Measurements from ENCODE around the gene TRIB2.
A peak's percentile ranks its signal among the peaks of the same experiment; 100 is the strongest.

TRIB2 gene

DNA sequence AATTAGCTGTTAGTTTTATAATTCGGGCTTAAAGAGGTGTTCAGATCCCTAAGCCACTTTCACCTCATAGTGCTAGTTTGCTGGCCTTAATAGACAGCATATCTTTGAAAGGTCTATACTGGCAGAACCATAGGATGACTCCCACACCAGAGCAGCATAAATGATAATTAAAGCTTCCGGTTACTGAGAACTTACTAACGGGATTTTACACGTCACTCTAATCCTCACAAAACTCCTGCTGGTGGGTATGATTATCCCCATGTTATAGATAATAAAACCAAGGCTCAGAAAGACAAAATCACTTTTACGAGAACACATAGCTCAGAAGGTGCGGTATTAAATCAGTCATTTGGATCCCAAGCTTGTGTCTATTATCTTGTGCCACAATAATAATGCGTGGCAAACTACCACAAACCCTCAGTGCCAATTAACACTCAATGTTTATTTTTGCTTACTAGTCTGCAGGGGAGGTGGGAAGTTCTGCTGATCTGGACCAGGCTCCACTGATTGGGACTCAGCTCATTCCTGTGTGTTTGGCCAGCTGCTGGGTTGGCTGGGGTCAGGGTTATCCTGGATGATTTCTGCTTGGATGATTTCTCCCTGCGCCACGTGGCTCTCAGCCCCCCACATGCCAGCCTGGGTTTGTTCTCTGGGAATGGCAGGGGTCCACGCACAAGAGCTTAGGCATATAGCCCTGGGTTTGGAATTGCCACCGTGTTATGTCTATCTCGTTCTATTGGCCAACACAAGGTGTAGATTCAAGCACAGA is 62.3 kb downstream of the TRIB2 start:
- no peak for DNase-seq (ENCODE audit: extremely low read depth, low read depth)
- TF ChIP-seq, protein P1, sequence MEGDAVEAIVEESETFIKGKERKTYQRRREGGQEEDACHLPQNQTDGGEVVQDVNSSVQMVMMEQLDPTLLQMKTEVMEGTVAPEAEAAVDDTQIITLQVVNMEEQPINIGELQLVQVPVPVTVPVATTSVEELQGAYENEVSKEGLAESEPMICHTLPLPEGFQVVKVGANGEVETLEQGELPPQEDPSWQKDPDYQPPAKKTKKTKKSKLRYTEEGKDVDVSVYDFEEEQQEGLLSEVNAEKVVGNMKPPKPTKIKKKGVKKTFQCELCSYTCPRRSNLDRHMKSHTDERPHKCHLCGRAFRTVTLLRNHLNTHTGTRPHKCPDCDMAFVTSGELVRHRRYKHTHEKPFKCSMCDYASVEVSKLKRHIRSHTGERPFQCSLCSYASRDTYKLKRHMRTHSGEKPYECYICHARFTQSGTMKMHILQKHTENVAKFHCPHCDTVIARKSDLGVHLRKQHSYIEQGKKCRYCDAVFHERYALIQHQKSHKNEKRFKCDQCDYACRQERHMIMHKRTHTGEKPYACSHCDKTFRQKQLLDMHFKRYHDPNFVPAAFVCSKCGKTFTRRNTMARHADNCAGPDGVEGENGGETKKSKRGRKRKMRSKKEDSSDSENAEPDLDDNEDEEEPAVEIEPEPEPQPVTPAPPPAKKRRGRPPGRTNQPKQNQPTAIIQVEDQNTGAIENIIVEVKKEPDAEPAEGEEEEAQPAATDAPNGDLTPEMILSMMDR (IDR thresholded peaks at IDR 0.05; ENCODE audit: low read depth, low read length) = no peak

- DNase-seq (ENCODE audit: extremely low read depth, low read depth) = no peak
- TF ChIP-seq, protein P1 (IDR thresholded peaks at IDR 0.05; ENCODE audit: low read depth, low read length) = no peak
These were observed 64.6 kb downstream of the TRIB2 start for GRCh38 chr2:12781329-12781728.

GRCh38 chr2:12787891-12788801 is 71.4 kb downstream of the TRIB2 start:
- TF ChIP-seq, protein P1 (IDR thresholded peaks at IDR 0.05; ENCODE audit: low read depth, low read length) = no peak
- DNase-seq (ENCODE audit: extremely low read depth, low read depth) = peak; percentile 32

DNA sequence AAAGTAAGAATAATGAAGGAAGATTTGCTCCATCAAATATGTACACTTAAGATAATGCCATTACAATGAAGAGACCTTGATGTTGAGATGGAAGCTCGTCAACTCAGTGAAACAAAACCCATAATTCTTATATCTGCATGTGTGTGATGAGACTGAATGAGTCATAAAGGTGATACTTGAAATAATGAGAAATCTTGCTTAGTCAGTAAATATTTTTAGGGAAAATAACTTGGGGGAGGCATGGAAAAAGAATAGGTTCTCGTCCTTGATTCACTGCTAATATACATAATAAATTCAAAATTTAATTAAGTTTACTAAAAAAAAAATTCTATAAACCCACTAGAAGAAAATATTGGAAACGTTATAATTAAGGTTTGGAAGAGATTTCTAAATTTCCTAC is 75.2 kb downstream of the TRIB2 start:
- no peak for DNase-seq (ENCODE audit: extremely low read depth, low read depth)
- TF ChIP-seq, protein P1 (IDR thresholded peaks at IDR 0.05; ENCODE audit: low read depth, low read length) = no peak
